Body of pancreas (tissue), 4 donors: ENCODE measurements around the gene TTC27. TPM values are rescaled to one million over a fixed set of nuclear protein-coding genes. Genes with fewer than 3 reads are reported as not detected.
"Not testable (repeated sequence)": the region's sequence is repeated elsewhere in the genome, so short reads cannot be mapped to it uniquely, and the experiment has no call there.

Experiments
- ATAC-seq: fragments of 150-250 bp; one replicate; pipeline ENCODE4 v1.9.1; 2016
- DNase-seq, 4 donors: peaks; one replicate each; pipeline ENCODE4 v3.0.0-alpha.2; 2019
- H3K27ac ChIP-seq, 4 donors: fragments of 200-600 bp; sonication (generic); 1 replicate in 3 of 4; 2 replicates in 1 of 4; pipeline versions ENCODE4 v1.5.1 to v1.6.1; 2016 to 2019; ENCODE audit warnings: mild to moderate bottlenecking in 1 of 4, mixed read lengths in 1 of 4, moderate library complexity in 1 of 4
- H3K27me3 ChIP-seq, 2 donors: fragments of 200-600 bp; sonication (generic); one replicate each; pipeline ENCODE4 v1.6.0; 2016; ENCODE audit warnings: mild to moderate bottlenecking in 1 of 2
- H3K36me3 ChIP-seq, 2 donors: fragments of 200-600 bp; sonication (generic); replicated peaks in 1 of 2; 2 replicates each; pipeline ENCODE4 v1.5.1; 2016; ENCODE audit warnings: low read depth in 2 of 2; ENCODE audit not compliant: insufficient read depth in 1 of 2
- H3K4me1 ChIP-seq: fragments of 200-600 bp; sonication (generic); one replicate; pipeline ENCODE4 v1.6.0; 2016
- H3K4me3 ChIP-seq, 2 donors: fragments of 200-600 bp; sonication (generic); 1 replicate in 1 of 2; 2 replicates in 1 of 2; pipeline ENCODE4 v1.5.1; 2016 to 2019
- H3K9me3 ChIP-seq, 3 donors: fragments of 200-600 bp; sonication (generic); 1 replicate in 2 of 3; 2 replicates in 1 of 3; pipeline ENCODE4 v1.5.1; 2016
- CTCF ChIP-seq, 7 experiments: fragments of 450-650 bp in 4 of 7; fragments of 200-600 bp in 3 of 7; sonication (generic) in 3 of 7; IDR thresholded peaks; one replicate each; pipeline ENCODE4 v1.5.1; 2016 to 2019; ENCODE audit warnings: antibody characterized with exemption in 7 of 7
- POLR2A ChIP-seq, 3 donors: fragments of 450-650 bp; IDR thresholded peaks; one replicate each; pipeline ENCODE4 v1.6.1; 2016; ENCODE audit warnings: antibody characterized with exemption in 3 of 3, mild to moderate bottlenecking in 2 of 3
- whole genome bisulfite sequencing, 2 donors: methylation state at CpG; one replicate each; pipeline ENCODE4 v1.1.5; 2017; 5-methylcytosine and 5-hydroxymethylcytosine counted together
- intact Hi-C: fragments of 100-400 bp; cut with DNase I; formaldehyde crosslinking; loops from one replicate; pipeline ENCODE4 v1.15.1; 2023
- microRNA-seq, 2 donors: library from miRNA; unstranded; fragments of <30 nt; microRNA quantifications; one replicate each; pipeline ENCODE4, GENCODE V29; 2016; ENCODE audit warnings: borderline number of aligned reads in 2 of 2, borderline replicate concordance in 2 of 2
- small RNA-seq: library from RNA; depleted of rRNA; stranded (forward); fragments of <200 nt; gene quantifications from one replicate; pipeline ENCODE3, GENCODE V24; 2016
- total RNA-seq, 2 donors: library from RNA; depleted of rRNA; stranded (reverse); fragments of >200 nt; gene quantifications; one replicate each; pipeline ENCODE4 v1.1.0, GENCODE V29; 2016

The TTC27 gene
- total RNA-seq, 2 donors from 2014 or later = 5.6 to 9.3 TPM

GRCh38 chr2:32864334-32865111 lies 236.7 kb downstream of the TTC27 start:
- ATAC-seq (no peak), DNase-seq (no peak)
- TF ChIP-seq CTCF (IDR thresholded peaks at IDR 0.05) (no peak), POLR2A (IDR thresholded peaks at IDR 0.05) (no peak)
- Histone ChIP-seq H3K36me3 (no peaks in the 10 kb centered on the region), H3K9me3 (no peaks in the 10 kb centered on the region), H3K27ac (no peak overlapping the region), H3K27me3 (no peaks in the 10 kb centered on the region), H3K4me1 (no peaks in the 10 kb centered on the region), H3K4me3 (no peak overlapping the region)
- WGBS, 2 donors = 45 to 53% methylated on average over 7 of the region's 7 CpGs
- intact Hi-C loops = no loop called here

- Histone ChIP-seq H3K4me1 (no peaks in the 10 kb centered on the region), H3K9me3 (no peaks in the 10 kb centered on the region), H3K27ac (no peak overlapping the region), H3K36me3 (no peaks in the 10 kb centered on the region), H3K4me3 (no peak overlapping the region), H3K27me3 (no peaks in the 10 kb centered on the region)
- 34 to 57% methylated on average over 3 of the region's 3 CpGs for WGBS, 2 donors
- no peak for TF ChIP-seq POLR2A (IDR thresholded peaks at IDR 0.05)
- TF ChIP-seq CTCF (IDR thresholded peaks at IDR 0.05) = no peak
- intact Hi-C loops = no loop called here
- ATAC-seq (no peak), DNase-seq (no peak)
These were observed 237.7 kb downstream of the TTC27 start for GRCh38 chr2:32865399-32866068.

GRCh38 chr2:32866462-32866861 lies 238.6 kb downstream of the TTC27 start:
- DNase-seq, H3K4me1 ChIP-seq, H3K36me3 ChIP-seq, H3K27me3 ChIP-seq, H3K9me3 ChIP-seq, ATAC-seq, H3K27ac ChIP-seq, intact Hi-C loops, H3K4me3 ChIP-seq: not testable (repeated sequence)
- 68 to 86% methylated on average over 1 of the region's 1 CpG for WGBS, 2 donors

Small RNA genes within 50 kb of the gene (microRNA-seq; reads per million reads assigned to microRNA genes)
- gene MIR4765 = 0 reads per million in 2 donors

Small RNA genes within 50 kb of the gene (small RNA-seq; reads per million reads assigned to genes)
- gene MIR4765 = not detected
